H9 (cell line): ENCODE data around the gene SLC7A14. TPM values are rescaled to one million over a fixed set of nuclear protein-coding genes. Genes with fewer than 3 reads are reported as not detected.

ENCODE experiments used
- DNase-seq: peaks from one replicate; pipeline ENCODE4 v3.0.0-alpha.2; 2017
- H2AFZ ChIP-seq: one replicate; pipeline ENCODE4 v1.6.1; 2013; ENCODE audit warnings: mild to moderate bottlenecking, low read length, control low read depth, moderate library complexity
- H2AK5ac ChIP-seq: 2 replicates; pipeline ENCODE4 v1.6.1; 2013; ENCODE audit warnings: low read length, control low read depth, mixed read lengths; ENCODE audit not compliant: insufficient read length
- H2BK120ac ChIP-seq: one replicate; pipeline ENCODE4 v1.6.1; 2013; ENCODE audit warnings: low read depth, mild to moderate bottlenecking, low read length, control low read depth, inconsistent platforms; ENCODE audit not compliant: poor library complexity, severe bottlenecking
- H2BK12ac ChIP-seq: 2 replicates; pipeline ENCODE4 v1.6.1; 2013; ENCODE audit warnings: low read length, control low read depth, mixed read lengths, low read depth; ENCODE audit not compliant: insufficient read length
- H2BK15ac ChIP-seq: 2 replicates; pipeline ENCODE4 v1.6.1; 2013; ENCODE audit warnings: low read depth, low read length, control low read depth
- H2BK20ac ChIP-seq: one replicate; pipeline ENCODE4 v1.6.1; 2013; ENCODE audit warnings: low read depth, mild to moderate bottlenecking, low read length, control low read depth, inconsistent platforms; ENCODE audit not compliant: poor library complexity, severe bottlenecking
- H2BK5ac ChIP-seq: 2 replicates; pipeline ENCODE4 v1.6.1; 2013; ENCODE audit warnings: low read length, control low read depth, mixed read lengths; ENCODE audit not compliant: insufficient read length
- H3K14ac ChIP-seq: 2 replicates; pipeline ENCODE4 v1.6.1; 2013; ENCODE audit warnings: low read length, control low read depth; ENCODE audit not compliant: insufficient read depth
- H3K18ac ChIP-seq: 2 replicates; pipeline ENCODE4 v1.6.1; 2013; ENCODE audit warnings: low read depth, mild to moderate bottlenecking, mixed read lengths, low read length, control low read depth; ENCODE audit not compliant: insufficient read length
- H3K23ac ChIP-seq: 2 replicates; pipeline ENCODE4 v1.6.1; 2013; ENCODE audit warnings: low read length, control low read depth, mixed read lengths, low read depth; ENCODE audit not compliant: insufficient read length
- H3K23me2 ChIP-seq: 2 replicates; pipeline ENCODE4 v1.6.1; 2013; ENCODE audit warnings: low read depth, mild to moderate bottlenecking, mixed read lengths, low read length, control low read depth; ENCODE audit not compliant: insufficient read length, poor library complexity, severe bottlenecking
- H3K27ac ChIP-seq: 2 replicates; pipeline ENCODE4 v1.5.1; 2013; ENCODE audit warnings: low read length, control low read depth, mixed read lengths, low read depth; ENCODE audit not compliant: insufficient read length
- H3K27me3 ChIP-seq: 2 replicates; pipeline ENCODE4 v1.6.1; 2013; ENCODE audit warnings: low read length, control low read depth, inconsistent platforms; ENCODE audit not compliant: insufficient read depth
- H3K4ac ChIP-seq: 2 replicates; pipeline ENCODE4 v1.6.1; 2013; ENCODE audit warnings: low read depth, mild to moderate bottlenecking, control low read depth, inconsistent platforms, low read length, moderate library complexity
- H3K4me1 ChIP-seq: 2 replicates; pipeline ENCODE4 v1.6.1; 2013; ENCODE audit warnings: low read length, control low read depth, inconsistent platforms; ENCODE audit not compliant: insufficient read depth
- H3K4me2 ChIP-seq: 2 replicates; pipeline ENCODE4 v1.6.1; 2013; ENCODE audit warnings: low read length, control low read depth, mixed read lengths; ENCODE audit not compliant: insufficient read length, insufficient read depth
- H3K56ac ChIP-seq: 2 replicates; pipeline ENCODE4 v1.6.1; 2013; ENCODE audit warnings: low read depth, mild to moderate bottlenecking, mixed read lengths, low read length, control low read depth; ENCODE audit not compliant: insufficient read length
- H3K79me1 ChIP-seq: 2 replicates; pipeline ENCODE4 v1.6.1; 2013; ENCODE audit warnings: low read depth, mild to moderate bottlenecking, moderate library complexity, low read length, control low read depth, inconsistent platforms; ENCODE audit not compliant: insufficient read depth, poor library complexity, severe bottlenecking
- H3K79me2 ChIP-seq: 2 replicates; pipeline ENCODE4 v1.6.1; 2013; ENCODE audit warnings: low read length, control low read depth, inconsistent platforms; ENCODE audit not compliant: insufficient read depth
- H3K9ac ChIP-seq: 2 replicates; pipeline ENCODE4 v1.6.1; 2013; ENCODE audit warnings: low read length, control low read depth, mixed read lengths; ENCODE audit not compliant: insufficient read length; ENCODE audit errors: extremely low read depth
- H3K9me3 ChIP-seq: one replicate; pipeline ENCODE4 v1.6.1; 2013; ENCODE audit warnings: low read depth, low read length, inconsistent platforms; ENCODE audit not compliant: control insufficient read depth
- H3T11ph ChIP-seq: one replicate; pipeline ENCODE4 v1.6.1; 2013; ENCODE audit warnings: mild to moderate bottlenecking, low read length, control low read depth, inconsistent platforms
- H4K20me1 ChIP-seq: one replicate; pipeline ENCODE4 v1.6.1; 2013; ENCODE audit not compliant: control insufficient read depth, insufficient read length, insufficient read depth
- H4K5ac ChIP-seq: 2 replicates; pipeline ENCODE4 v1.6.1; 2013; ENCODE audit warnings: low read depth, mild to moderate bottlenecking, mixed read lengths, low read length, control low read depth; ENCODE audit not compliant: insufficient read length
- H4K8ac ChIP-seq: replicated peaks from 2 replicates; pipeline ENCODE4 v1.6.1; 2013; ENCODE audit warnings: low read length, control low read depth, mixed read lengths, low read depth; ENCODE audit not compliant: insufficient read length
- H4K91ac ChIP-seq: 2 replicates; pipeline ENCODE4 v1.6.1; 2013; ENCODE audit warnings: low read depth, mild to moderate bottlenecking, moderate library complexity, mixed read lengths, low read length, control low read depth; ENCODE audit not compliant: insufficient read length
- H3K27ac Mint-ChIP-seq, 3 experiments: 2 replicates in 2 of 3; 3 replicates in 1 of 3; pipeline ENCODE4 v1.8.0; 2020 to 2021; ENCODE audit warnings: mixed read lengths in 3 of 3, mild to moderate bottlenecking in 1 of 3, moderate library complexity in 1 of 3
- H3K27me3 Mint-ChIP-seq: 2 replicates; pipeline ENCODE4 v1.8.0; 2021; ENCODE audit warnings: low read depth, mild to moderate bottlenecking, moderate library complexity, mixed read lengths
- H3K36me3 Mint-ChIP-seq, 3 experiments: 2 replicates in 2 of 3; 3 replicates in 1 of 3; pipeline ENCODE4 v1.8.0; 2020 to 2021; ENCODE audit warnings: low read depth in 3 of 3, mixed read lengths in 3 of 3; ENCODE audit not compliant: insufficient read depth in 1 of 3
- H3K4me1 Mint-ChIP-seq, 2 experiments: 2 replicates each; pipeline ENCODE4 v1.8.0; 2020; ENCODE audit warnings: mixed read lengths in 2 of 2
- H3K4me3 Mint-ChIP-seq, 2 experiments: 2 replicates in 1 of 2; 3 replicates in 1 of 2; pipeline ENCODE4 v1.8.0; 2020 to 2021; ENCODE audit warnings: mild to moderate bottlenecking in 2 of 2, mixed read lengths in 2 of 2, moderate library complexity in 1 of 2
- H3K9me3 Mint-ChIP-seq, 2 experiments: 2 replicates in 1 of 2; 3 replicates in 1 of 2; pipeline ENCODE4 v1.8.0; 2020; ENCODE audit warnings: mild to moderate bottlenecking in 2 of 2, mixed read lengths in 2 of 2, moderate library complexity in 1 of 2
- CTCF ChIP-seq: fragments of 200-600 bp; sonication (generic); conservative IDR thresholded peaks from 3 replicates; pipeline ENCODE4 v1.8.0; 2021; ENCODE audit warnings: antibody characterized with exemption, mild to moderate bottlenecking
- WGBS: extraction: QIAGEN DNeasy Blood & Tissue Kit; methylation state at CpG from one replicate; pipeline ENCODE4 v1.1.7; 2013; ENCODE audit warnings: missing lambda C conversion rate, low lambda C conversion rate, mixed read lengths; ENCODE audit not compliant: insufficient read length; ENCODE audit errors: extremely low coverage; 5-methylcytosine and 5-hydroxymethylcytosine counted together
- total RNA-seq: library from RNA; stranded (reverse); gene quantifications from 2 replicates; pipeline ENCODE4 v1.2.1, GENCODE V29; 2021

SLC7A14 gene
- total RNA-seq, 1 experiment from 2014 or later: 0.42 TPM

- H3K18ac ChIP-seq: no peak overlapping the region
- no peak overlapping the region for H3K4me2 ChIP-seq
- H3K14ac ChIP-seq: no peak overlapping the region
- DNase-seq: no peak
- H3K9ac ChIP-seq: no peak overlapping the region
- H2BK5ac ChIP-seq: no peak overlapping the region
- H3K9me3 ChIP-seq: no peaks in the 10 kb centered on the region
- no peaks in the 10 kb centered on the region for H3K9me3 Mint-ChIP-seq
- H3K27me3 ChIP-seq: peaks cover 25% of the 10 kb centered on the region; the same call in 1 of the 2 replicates
- H4K8ac ChIP-seq: no peak overlapping the region
- H3K4me1 ChIP-seq: 0 out of 2 replicates have a peak, but pooled peaks cover 3% of the 10 kb centered on the region
- no peak overlapping the region for H2AFZ ChIP-seq
- H4K91ac ChIP-seq: no peak overlapping the region
- H3K23me2 ChIP-seq: peaks cover 13% of the 10 kb centered on the region
- no peak overlapping the region for H2AK5ac ChIP-seq
- H2BK12ac ChIP-seq: no peak overlapping the region
- H3K4me3 Mint-ChIP-seq: no peak overlapping the region
- no peak for TF ChIP-seq CTCF
- no peak overlapping the region for H3K27ac ChIP-seq
- no peaks in the 10 kb centered on the region for H3K79me1 ChIP-seq
- H3T11ph ChIP-seq: no peak overlapping the region
- no peaks in the 10 kb centered on the region for H3K79me2 ChIP-seq
- no peak overlapping the region for H2BK20ac ChIP-seq
- no peak overlapping the region for H3K23ac ChIP-seq
- H4K20me1 ChIP-seq: no peaks in the 10 kb centered on the region
- H3K27ac Mint-ChIP-seq: no peak overlapping the region
- peaks cover 55% of the 10 kb centered on the region for H3K27me3 Mint-ChIP-seq
- no peak overlapping the region for H2BK15ac ChIP-seq
- H2BK120ac ChIP-seq: no peak overlapping the region
- peaks cover 15 to 19% of the 10 kb centered on the region in 2 experiments for H3K4me1 Mint-ChIP-seq
- H3K56ac ChIP-seq: no peak overlapping the region
- H3K4ac ChIP-seq: no peak overlapping the region
- no CpG with 5 or more reads among the region's 1 CpG for WGBS
- no peak overlapping the region for H4K5ac ChIP-seq
- H3K36me3 Mint-ChIP-seq: no peaks in the 10 kb centered on the region
Observed at GRCh38 chr3:170417090-170417489, 168.8 kb downstream of the SLC7A14 start.
